Measurements from ENCODE around the gene ERC2.

The ERC2 gene

DNA sequence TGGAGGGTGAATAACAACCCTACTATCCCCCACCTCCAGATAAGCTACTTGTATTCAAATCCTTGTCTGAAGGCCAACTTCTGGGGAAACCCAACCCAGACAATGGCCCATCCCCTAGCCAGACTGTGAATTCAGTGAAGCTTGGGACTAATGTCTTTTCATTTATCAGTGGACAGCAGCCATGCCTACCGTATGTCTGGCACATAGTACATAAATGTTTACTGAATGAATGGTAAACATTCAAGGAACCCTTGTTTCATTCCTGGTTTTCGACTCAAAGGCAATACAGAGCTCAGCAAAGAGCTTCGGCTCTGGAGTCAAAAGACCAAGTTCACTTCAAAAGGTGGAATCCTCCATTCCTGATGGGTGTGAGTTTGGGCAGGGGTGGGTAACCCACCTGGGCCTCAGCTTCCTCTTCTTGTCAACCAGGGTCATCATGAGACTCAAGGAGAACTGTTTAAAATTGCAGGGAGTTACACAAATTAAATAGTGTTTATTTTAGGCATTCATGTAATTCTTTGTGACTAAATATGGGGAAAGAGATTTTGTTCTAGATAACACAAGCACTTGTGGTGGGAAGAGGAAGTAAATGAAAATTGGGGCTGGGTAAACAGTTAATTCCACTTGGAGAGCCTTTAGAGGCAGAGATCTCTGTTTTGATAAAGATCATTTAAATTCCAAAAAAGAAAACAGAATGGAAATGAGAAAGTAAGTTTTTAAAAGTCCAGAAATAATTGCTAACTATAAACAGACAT lies 677.5 kb downstream of the ERC2 start:
- no peak for DNase-seq (ENCODE audit: low spot score)

DNA sequence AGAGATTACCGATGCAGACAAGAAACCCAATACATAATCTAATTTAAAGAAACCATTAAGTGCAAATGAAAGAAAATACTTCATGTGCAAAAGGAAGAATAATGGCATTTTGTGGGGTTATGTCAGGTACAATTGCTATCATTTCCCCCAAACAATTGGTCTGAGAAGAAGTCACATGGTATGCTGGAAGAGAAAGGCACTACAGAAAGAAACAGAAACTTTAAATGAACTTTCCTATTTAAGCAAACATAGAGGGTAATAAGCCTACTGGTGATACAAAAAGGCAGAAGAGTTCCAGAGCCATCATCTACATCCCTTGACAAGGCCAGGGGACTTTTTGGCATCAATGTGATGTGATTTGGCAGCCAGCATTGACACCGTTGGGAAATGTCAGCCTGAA lies 678.8 kb downstream of the ERC2 start:
- no peak for DNase-seq (ENCODE audit: low spot score)

DNA sequence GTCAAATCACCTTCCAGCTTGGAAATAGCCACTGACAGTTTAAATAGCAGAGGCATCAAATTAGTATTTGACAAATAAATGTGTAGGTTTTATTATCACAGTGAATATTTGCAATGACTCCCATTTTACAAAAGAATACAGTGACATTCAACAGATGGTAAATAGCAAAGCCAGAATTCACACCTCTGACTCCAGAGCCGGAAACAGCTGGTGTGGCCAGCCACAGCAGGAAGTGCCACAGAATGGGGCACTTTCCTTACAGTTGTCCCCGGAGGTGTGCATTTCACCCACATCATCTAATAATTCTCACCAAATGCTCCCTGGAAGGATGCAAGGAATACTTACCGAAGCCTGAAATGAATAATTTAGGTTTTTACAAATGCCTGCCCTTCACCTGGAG lies 685.5 kb downstream of the ERC2 start:
- no peak for DNase-seq (ENCODE audit: low spot score)

DNA sequence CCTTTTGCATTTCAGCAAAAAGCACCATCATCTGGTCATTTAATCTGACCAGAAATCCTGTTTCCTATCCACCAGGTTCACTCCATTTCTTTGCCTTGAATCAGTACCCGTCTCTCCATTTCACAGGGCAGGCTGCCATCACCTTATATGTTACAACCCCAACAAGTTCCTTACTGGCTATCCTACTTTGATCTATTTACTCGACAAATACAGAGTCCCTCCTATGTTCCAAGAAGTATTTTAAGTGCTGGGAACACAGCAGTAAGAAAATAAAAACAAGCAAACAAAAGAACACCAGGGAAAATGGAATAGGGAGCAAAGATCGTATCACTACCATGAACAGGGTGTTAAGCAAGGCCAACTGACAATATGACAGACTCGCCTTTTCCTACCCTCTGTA lies 685.9 kb downstream of the ERC2 start:
- DNase-seq (ENCODE audit: low spot score) = no peak

DNA sequence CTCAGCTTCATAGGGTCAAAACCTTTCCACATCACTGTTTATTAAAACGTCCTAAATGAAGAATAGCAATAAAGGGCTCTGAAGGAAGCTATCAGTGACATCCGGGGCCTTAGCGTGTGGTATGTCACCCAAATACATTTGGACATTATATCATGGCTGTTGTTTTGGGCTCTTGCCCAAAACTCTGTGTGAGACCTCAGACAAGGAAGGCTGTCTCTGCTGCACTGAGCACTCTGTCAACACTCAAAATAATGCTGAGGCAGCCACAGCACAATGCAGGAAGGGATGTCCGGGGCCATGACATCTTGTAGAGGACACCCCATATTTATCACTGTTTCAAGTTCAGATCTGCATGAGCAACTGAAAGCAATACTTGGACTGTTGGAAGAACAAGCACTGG lies 687.4 kb downstream of the ERC2 start:
- no peak for DNase-seq (ENCODE audit: low spot score)

DNA sequence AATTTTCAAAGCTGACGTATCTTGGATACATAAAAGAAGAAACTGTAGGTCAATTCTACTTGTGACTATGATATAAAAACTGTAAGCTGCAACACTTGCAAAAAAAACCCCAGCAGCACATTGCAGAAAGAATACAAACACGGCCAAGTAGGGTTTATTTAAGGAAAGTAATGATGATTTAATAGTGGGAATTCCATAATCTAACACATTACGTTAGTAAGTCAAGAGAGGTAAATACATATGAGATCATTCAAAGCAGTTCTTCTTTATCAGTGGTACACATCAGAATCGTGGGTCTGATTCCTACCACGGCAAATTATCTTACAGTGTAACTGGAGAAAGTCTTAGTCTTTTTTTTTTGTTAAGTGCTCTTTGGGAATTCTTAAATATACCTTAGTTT lies 688.7 kb downstream of the ERC2 start:
- no peak for DNase-seq (ENCODE audit: low spot score)

DNA sequence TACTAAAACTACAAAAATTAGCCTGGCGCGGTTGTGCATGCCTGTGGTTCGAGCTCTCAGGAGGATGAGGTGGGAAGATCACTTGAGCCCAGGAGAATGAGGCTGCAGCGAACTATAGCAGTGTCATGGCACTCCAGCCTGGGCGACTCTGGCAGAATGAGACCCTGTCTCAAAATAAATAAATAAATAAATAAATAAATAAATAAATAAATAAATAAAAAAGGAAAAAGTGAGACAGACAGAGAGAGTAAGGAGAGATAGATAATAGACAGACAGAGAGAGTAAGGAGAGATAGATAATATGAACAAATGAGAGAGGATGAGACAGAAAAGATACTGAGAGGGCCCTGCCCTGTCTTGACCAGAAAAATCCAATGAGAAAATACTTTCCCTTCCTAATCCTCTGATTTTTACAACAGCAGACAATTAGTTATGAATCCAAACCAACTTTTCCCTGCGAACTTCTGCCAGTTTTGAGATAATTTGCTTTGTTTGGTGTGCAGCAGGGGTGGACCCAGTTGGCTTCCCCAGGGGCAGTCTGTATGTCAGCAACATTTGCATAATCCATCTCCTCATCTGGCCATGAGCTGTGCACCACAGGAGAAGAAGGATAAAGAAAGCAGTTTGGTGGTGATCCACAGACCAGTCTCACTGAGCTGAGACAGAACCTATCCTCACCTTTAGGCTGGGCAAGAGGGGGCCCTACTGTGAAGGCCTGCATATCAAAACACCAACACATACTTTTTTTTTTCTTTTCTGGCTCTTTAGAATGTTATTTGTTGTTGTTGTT lies 692.7 kb downstream of the ERC2 start:
- DNase-seq (ENCODE audit: low spot score) = no peak

DNA sequence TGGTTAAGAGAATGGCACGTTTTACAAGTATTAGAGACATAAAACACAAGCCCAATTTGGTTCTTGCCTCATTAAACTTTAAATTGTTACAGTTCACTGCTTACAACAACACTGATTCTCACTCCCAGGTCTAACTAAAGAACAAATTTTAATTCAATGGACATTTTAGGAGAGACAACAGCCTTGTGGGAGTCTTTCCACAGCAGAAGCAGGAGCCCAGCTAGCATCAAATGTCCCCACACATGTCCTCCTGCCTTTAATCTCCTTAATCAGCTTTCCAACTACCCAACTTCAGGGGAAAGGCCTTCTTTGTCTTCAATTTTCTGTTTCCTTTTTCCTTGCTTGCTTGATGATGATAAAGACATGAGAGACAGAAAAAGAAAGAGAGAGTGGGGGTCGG lies 693.4 kb downstream of the ERC2 start:
- no peak for DNase-seq (ENCODE audit: low spot score)

DNA sequence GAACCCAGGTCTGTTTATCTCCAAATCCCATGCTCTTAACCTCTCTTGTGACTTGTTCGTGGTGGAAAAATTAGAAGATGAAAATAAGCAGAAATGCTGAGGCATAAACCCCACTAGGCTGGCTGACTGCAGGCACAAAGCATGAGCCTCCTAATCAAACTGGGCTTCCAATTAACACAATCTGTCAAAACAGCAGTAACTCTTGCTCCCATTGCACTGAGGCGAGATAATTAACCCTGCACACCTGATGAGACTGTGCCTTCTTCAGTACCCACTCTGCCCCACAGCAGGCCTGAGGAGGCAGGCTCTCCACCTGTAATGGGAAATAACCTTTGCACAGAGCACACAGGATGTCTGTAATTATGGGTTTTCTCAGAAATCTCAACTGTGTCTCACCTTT lies 696.8 kb downstream of the ERC2 start:
- DNase-seq (ENCODE audit: low spot score) = no peak

DNA sequence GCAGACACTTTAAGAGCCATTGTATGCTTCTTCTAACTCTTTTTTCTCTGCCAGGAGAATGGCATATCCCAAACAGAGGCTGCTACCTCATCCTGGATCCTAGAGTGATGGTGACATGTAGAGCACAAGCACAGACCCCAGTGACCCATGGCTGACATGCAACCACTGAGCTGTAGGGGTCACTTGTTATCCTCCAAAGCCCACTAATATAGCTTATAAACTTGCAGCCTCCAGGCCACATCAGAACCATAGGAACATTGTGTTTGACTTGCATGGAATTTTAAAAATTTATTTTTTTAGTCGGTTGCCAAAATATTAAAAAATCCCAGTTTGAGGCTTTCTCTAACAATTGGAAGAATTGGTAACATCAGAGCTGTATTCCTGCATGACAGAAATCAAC lies 698.2 kb downstream of the ERC2 start:
- DNase-seq (ENCODE audit: low spot score) = no peak

DNA sequence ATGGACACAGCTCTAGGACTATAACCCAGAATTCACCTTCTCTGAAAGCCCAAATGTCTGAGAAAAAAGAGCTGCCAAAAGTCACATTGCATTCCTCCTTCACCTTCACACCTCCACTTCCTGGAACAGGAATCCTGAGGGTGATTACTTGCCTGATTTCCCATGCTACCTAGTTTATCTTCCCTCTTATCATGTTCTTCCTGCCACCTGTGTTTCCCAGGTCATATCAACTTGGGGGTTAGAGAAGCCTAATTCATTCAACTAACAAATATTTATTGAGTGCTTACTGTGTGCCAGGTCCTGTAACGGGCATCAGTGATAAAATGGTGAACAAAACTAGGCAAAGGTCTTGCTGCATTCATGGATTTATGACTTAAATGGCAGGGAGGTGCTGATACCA lies 701.5 kb downstream of the ERC2 start:
- no peak for DNase-seq (ENCODE audit: low spot score)

DNA sequence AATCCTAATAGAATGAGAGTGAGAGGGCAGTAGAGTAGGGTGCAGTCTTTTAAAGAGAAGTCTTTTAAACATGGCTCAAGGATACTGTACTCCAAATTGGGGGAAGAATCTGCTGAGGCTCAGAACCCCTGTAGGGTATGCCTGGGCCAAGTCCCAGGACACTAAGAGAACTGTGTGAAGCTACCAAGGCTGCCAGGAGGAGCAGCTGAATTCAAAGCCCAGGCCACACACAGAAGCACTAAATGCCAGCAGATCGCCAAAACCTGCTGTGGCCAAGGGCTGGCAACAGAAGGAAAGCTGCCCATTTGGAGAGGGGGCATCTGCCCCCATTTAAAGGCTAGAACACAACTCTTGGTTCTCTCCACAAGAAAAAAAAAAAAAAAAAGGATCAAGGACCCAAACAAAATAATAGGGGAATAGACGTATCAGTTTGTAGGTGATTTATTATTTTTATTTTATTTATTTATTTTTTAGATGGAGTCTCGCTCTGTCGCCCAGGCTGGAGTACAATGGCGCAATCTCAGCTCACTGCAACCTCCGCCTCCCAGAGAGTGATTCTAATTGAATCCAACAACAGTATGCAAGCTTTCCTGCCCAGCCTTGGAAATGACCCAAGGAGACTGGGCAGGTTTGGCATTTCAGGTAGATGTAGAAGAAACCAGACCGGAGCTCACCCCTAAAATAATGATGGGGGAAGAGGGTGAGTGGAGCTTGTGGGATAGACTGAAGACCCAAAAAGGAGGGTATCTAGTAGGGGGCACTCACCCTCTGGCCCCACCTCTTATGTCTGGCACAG lies 702.2 kb downstream of the ERC2 start:
- no peak for DNase-seq (ENCODE audit: low spot score)

DNA sequence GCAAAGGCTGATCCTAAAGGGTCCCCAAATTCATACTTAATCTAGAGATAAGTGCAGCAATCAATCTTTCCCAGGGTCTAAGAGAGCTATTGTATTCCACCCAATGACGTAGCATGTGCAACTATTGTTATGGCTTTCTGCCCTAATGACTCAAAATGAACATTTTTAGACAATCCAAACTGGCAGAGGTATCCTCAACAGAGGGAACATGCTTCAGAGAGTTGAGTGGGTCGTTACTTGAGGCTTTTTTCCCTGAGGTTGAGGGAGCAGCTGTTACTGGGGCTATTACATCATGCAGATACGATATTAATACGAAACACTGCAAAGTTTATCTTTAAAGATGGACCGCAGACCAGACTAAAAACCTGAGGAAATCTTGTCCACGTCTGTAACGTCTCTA lies 702.9 kb downstream of the ERC2 start:
- DNase-seq (ENCODE audit: low spot score) = no peak

DNA sequence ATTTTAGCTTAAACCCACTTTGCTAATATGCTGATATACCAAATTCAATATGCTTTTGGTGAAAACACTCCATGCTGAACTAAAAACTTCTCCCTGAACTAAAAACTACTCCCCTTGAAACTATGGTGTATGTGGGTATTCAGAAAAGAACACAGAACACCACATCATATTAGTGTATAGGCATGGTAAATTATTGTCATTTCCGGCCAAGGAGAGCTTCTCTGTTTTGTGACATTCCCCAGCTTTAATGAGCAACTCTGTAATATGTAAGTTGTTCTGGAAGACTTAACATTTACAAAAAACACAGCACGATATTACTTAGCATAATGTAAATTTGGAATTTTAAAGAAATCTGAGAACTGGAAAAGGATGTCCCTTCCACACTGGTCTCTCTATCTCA lies 711.3 kb downstream of the ERC2 start:
- DNase-seq (ENCODE audit: low spot score) = no peak

DNA sequence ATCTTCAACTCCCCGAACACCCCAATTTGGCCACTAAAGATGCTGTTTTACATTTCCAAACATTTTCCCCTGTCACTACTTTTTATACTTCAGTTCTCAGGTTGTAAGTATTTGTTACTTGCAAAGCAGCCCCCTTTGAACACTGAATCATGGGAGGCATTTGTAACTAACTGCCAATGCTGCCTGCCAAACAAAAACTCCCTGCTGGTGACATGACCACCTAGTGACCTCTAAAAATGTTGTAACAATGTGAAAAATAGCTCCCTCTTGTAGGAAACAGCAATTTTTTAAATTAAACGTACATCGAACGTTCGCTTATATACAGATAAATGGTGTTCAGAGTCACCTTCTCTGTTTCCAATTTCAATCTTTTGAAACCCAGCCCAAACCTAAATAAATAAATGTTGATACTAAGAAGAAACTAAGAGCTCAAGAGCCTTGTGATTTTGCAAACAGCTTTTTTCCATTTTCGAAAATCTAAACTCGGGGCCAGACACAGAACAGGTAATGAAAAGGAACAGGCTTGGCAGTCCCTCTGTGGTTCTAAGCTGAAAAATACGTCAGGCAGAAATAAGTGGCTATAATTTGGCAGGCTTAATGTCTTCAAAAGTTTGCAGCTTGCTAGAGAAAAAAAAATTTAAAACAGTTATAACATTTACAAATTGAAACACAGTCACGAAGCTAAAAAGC lies 712.6 kb downstream of the ERC2 start:
- no peak for DNase-seq (ENCODE audit: low spot score)

DNA sequence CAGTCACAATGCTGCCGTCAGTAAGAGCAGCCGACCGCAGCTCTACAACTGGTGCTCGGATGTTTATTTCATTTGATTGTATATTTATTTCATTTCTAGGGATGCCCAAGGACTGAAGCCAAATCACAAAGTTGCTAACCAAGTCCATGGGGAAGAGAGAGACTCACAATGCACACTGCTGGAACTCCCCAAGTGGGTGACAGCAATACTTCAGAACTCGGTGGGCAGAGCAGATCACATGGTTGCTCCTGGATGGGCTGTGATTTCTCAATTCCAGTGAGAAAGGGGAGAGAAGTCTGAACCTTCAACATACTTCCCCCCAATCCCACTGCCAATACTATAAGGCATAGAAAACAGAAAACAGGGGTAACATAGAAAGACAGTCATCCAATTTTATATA lies 715.4 kb downstream of the ERC2 start:
- no peak for DNase-seq (ENCODE audit: low spot score)

DNA sequence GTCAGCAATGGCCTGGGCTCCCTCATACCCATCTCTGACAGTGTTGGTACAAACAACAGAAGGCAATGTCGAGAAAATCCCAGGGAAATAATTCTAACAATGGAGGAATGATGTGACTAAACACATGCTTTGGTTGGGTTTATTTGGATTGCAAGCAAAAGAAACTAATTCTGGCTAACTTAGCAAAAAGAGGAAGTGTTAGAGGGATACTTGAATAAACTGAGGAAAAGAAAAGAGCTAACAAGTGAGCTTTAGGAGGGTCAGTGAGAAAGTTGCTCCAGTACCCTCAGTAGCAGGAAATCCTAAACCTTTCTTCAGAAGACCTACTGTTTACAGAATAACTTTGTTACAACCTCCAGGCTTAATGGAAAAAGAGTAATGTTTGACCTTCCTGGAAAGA lies 716.5 kb downstream of the ERC2 start:
- DNase-seq (ENCODE audit: low spot score) = no peak

DNA sequence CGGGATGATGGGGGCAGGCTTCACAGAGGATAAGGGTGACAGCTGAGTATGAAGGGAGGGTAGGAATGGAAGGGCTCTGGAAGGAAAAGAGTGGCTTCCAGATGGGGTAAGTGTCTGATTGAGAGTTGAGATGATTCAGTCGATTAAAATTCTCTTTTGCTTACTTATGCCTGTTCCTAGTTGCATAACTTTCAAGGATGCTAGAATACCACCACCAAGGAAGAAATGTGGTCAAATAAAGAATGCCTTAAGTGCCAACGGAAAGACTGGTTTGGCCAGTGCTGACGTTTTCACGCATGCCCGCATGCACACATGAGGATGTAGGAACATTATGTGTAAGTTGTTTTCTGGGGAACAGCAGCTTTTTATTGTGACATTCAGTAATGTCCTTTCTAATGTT lies 717.7 kb downstream of the ERC2 start:
- no peak for DNase-seq (ENCODE audit: low spot score)

DNA sequence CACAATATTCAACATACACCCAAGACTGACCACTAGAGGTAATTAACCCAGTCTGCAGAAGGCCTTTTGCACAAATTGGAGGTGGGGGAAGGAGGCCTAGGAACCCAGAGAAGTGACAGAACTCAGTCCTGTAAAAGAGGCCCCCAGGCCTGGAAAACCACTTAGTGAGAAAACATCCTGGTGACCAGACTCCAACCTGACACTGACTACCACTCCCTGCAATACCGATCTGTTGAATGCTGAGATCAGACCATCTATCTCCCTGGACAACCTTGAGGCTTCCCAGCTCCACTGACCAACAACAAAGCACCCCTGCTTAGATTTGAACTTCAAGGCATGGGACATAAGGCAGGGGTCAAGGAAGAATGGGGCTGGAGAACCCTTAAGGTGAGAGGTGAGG lies 719.2 kb downstream of the ERC2 start:
- DNase-seq (ENCODE audit: low spot score) = no peak

DNA sequence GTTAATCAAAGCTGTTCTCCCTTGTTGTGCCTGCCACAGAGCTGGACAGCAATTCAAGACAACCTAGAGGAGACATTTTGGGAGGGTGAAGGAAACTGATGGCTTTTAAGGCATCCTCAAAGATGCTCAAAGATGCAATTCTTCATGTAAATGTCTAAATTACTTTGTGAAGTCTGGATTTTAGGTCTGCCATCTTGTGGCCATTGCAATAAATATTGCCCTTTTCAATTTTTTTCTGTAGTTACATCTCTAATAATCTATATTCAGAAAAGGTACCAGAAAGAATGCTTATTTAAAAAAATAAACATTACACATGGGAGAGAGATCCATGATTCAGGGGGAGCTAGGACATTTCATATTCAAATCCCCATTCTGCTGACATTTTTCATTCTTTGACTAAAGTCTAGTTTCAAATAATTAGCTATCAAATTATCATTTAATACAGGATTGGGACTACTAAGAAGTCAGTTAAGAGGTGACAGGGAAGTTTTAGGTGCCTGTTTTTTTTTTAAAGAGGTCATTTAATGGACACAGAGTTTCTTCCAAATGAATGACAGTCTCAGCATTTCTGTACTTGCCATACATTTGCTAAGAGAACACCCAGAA lies 721.4 kb downstream of the ERC2 start:
- DNase-seq (ENCODE audit: low spot score) = no peak

DNA sequence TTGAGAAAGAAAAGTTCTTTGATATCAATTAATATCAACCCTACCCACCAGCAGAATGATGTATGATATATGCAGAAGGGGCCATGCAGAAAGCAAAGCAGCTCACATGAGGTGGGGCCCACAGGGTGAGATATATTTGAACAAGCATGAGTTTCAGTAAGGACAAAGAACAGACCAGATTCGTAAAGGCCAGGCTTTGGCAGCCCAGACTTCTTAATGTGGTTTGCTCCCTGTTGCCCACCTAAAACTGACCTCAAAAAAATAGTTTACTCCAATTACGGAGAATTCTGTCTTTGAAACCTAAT lies 725.5 kb downstream of the ERC2 start:
- DNase-seq (ENCODE audit: low spot score) = no peak

Measured in hematopoietic multipotent progenitor cell treated with erythropoietin and hydrocortisone succinate and interleukin-3 and kit ligand, for 15 days (in vitro differentiated cells).